IMR-90 (cell line): ENCODE results near the gene COL4A1. TPM values are rescaled to one million over a fixed set of nuclear protein-coding genes. Genes with fewer than 3 reads are reported as not detected.

Experiments
- ATAC-seq: fragments of 200-7000 bp; cut with Tn5 transposase; 2 replicates; pipeline ENCODE4 v1.9.1; 2020; ENCODE audit warnings: low read depth, mild to moderate bottlenecking, moderate library complexity
- BruUV-seq: library from RNA; stranded (reverse); fragments of 400-500 nt; replicated peaks from 2 replicates; lab custom pipeline; 2021; lab: Mats Ljungman, UMichigan
- CTCF ChIA-PET: fragments of 300-600 bp; formaldehyde crosslinking; extraction: SDS; loops from one replicate; lab custom pipeline; 2021; ENCODE audit warnings: antibody characterized with exemption; lab: Yijun Ruan, JAX
- POLR2A ChIA-PET: fragments of 300-600 bp; sonication (Branson Sonifier 250); formaldehyde crosslinking; loops from one replicate; lab custom pipeline; 2022; ENCODE audit warnings: antibody characterized with exemption; ENCODE audit not compliant: unreplicated experiment; lab: Charles Lee
- DNase-seq: peaks from one replicate; pipeline ENCODE4 v3.0.0; 2013
- H2AFZ ChIP-seq: replicated peaks from 2 replicates; pipeline ENCODE3; 2013; ENCODE audit warnings: low read length, mild to moderate bottlenecking; ENCODE audit not compliant: poor library complexity
- H2AK5ac ChIP-seq: 2 replicates; pipeline ENCODE4 v1.6.1; 2013; ENCODE audit warnings: low read depth, low read length, inconsistent platforms
- H2AK9ac ChIP-seq: replicated peaks from 2 replicates; pipeline ENCODE3; 2013; ENCODE audit warnings: mild to moderate bottlenecking, low read depth, low read length, moderate library complexity; ENCODE audit not compliant: poor library complexity
- H2BK120ac ChIP-seq: 2 replicates; pipeline ENCODE4 v1.6.1; 2013; ENCODE audit warnings: low read depth, low read length, inconsistent platforms
- H2BK15ac ChIP-seq: 3 replicates; pipeline ENCODE4 v1.6.1; 2013; ENCODE audit warnings: low read depth, low read length, inconsistent platforms
- H2BK20ac ChIP-seq: 2 replicates; pipeline ENCODE4 v1.6.1; 2013; ENCODE audit warnings: low read depth, mild to moderate bottlenecking, inconsistent platforms, low read length, moderate library complexity
- H2BK5ac ChIP-seq: 2 replicates; pipeline ENCODE4 v1.6.1; 2013; ENCODE audit warnings: mild to moderate bottlenecking, low read depth, low read length, inconsistent platforms; ENCODE audit not compliant: poor library complexity, severe bottlenecking
- H3K14ac ChIP-seq: replicated peaks from 2 replicates; pipeline ENCODE4 v1.6.1; 2013; ENCODE audit warnings: low read depth, low read length, inconsistent platforms
- H3K18ac ChIP-seq: 2 replicates; pipeline ENCODE4 v1.6.1; 2013; ENCODE audit warnings: low read depth, low read length, control low read depth
- H3K23ac ChIP-seq: 2 replicates; pipeline ENCODE4 v1.6.1; 2013; ENCODE audit warnings: low read depth, low read length, inconsistent platforms
- H3K27ac ChIP-seq: 2 replicates; pipeline ENCODE4 v1.5.1; 2013; ENCODE audit warnings: mild to moderate bottlenecking, control low read depth, low read length; ENCODE audit not compliant: insufficient read depth
- H3K27me3 ChIP-seq: 2 replicates; pipeline ENCODE4 v1.6.1; 2013; ENCODE audit warnings: low read length; ENCODE audit not compliant: control insufficient read depth, insufficient read depth
- H3K36me3 ChIP-seq: 2 replicates; pipeline ENCODE4 v1.6.1; 2013; ENCODE audit warnings: low read length, mixed read lengths; ENCODE audit not compliant: control insufficient read depth, insufficient read depth
- H3K4ac ChIP-seq: 2 replicates; pipeline ENCODE4 v1.6.1; 2013; ENCODE audit warnings: low read depth, low read length, inconsistent platforms
- H3K4me1 ChIP-seq: 2 replicates; pipeline ENCODE4 v1.6.1; 2013; ENCODE audit warnings: low read length, mixed read lengths; ENCODE audit not compliant: control insufficient read depth, insufficient read depth
- H3K4me2 ChIP-seq: 2 replicates; pipeline ENCODE4 v1.6.1; 2013; ENCODE audit warnings: low read depth, mild to moderate bottlenecking, control low read depth, low read length, moderate library complexity
- H3K4me3 ChIP-seq: 2 replicates; pipeline ENCODE4 v1.5.1; 2013; ENCODE audit warnings: low read depth, mild to moderate bottlenecking, control low read depth, low read length, moderate library complexity; ENCODE audit not compliant: insufficient read depth
- H3K56ac ChIP-seq: 2 replicates; pipeline ENCODE4 v1.6.1; 2013; ENCODE audit warnings: low read length, inconsistent platforms; ENCODE audit not compliant: insufficient read depth; ENCODE audit errors: extremely low read depth
- H3K79me1 ChIP-seq, 2 experiments: 2 replicates each; pipeline ENCODE4 v1.6.1; 2013; ENCODE audit warnings: low read length in 2 of 2, inconsistent platforms in 1 of 2, low read depth in 1 of 2
- H3K9ac ChIP-seq: 2 replicates; pipeline ENCODE4 v1.6.1; 2013; ENCODE audit warnings: low read depth, low read length, control low read depth
- H3K9me1 ChIP-seq: 2 replicates; pipeline ENCODE4 v1.6.1; 2013; ENCODE audit warnings: low read length, inconsistent platforms; ENCODE audit not compliant: insufficient read depth
- H3K9me3 ChIP-seq: 2 replicates; pipeline ENCODE4 v1.6.1; 2013; ENCODE audit warnings: low read length; ENCODE audit not compliant: control insufficient read depth, insufficient read depth
- H4K20me1 ChIP-seq: 2 replicates; pipeline ENCODE4 v1.6.1; 2013; ENCODE audit warnings: low read length, inconsistent platforms; ENCODE audit not compliant: insufficient read depth
- H4K5ac ChIP-seq: 2 replicates; pipeline ENCODE4 v1.6.1; 2013; ENCODE audit warnings: mild to moderate bottlenecking, low read depth, low read length, control low read depth
- H4K8ac ChIP-seq, 2 experiments: 2 replicates each; pipeline ENCODE4 v1.6.1; 2013; ENCODE audit warnings: low read depth in 2 of 2, low read length in 2 of 2, control low read depth in 1 of 2, inconsistent platforms in 1 of 2
- H4K91ac ChIP-seq: 2 replicates; pipeline ENCODE4 v1.6.1; 2013; ENCODE audit warnings: low read depth, low read length, inconsistent platforms; ENCODE audit not compliant: insufficient read depth
- BHLHE40 ChIP-seq: fragments of 150-350 bp; IDR thresholded peaks from 2 replicates; pipeline ENCODE4 v1.6.1; 2016; ENCODE audit warnings: mild to moderate bottlenecking, low read depth, low read length
- CEBPB ChIP-seq: IDR thresholded peaks from 2 replicates; pipeline ENCODE4 v1.6.1; 2012; ENCODE audit warnings: low read depth, low read length, improper control_type of control experiment
- CHD1 ChIP-seq: IDR thresholded peaks from 2 replicates; pipeline ENCODE4 v1.6.1; 2012; ENCODE audit warnings: low read depth, low read length, improper control_type of control experiment
- ELK1 ChIP-seq: fragments of 150-350 bp; IDR thresholded peaks from 2 replicates; pipeline ENCODE4 v1.6.1; 2016; ENCODE audit warnings: low read depth, mild to moderate bottlenecking, low read length, moderate library complexity, borderline replicate concordance
- FOS ChIP-seq: fragments of 150-350 bp; IDR thresholded peaks from 2 replicates; pipeline ENCODE4 v1.6.1; 2016; ENCODE audit warnings: low read depth, low read length
- MAFK ChIP-seq: IDR thresholded peaks from 2 replicates; pipeline ENCODE4 v1.6.1; 2012; ENCODE audit warnings: low read depth, low read length, improper control_type of control experiment
- MXI1 ChIP-seq: IDR thresholded peaks from 2 replicates; pipeline ENCODE4 v1.6.1; 2012; ENCODE audit warnings: low read depth, mild to moderate bottlenecking, low read length, moderate library complexity, borderline replicate concordance
- NFE2L2 ChIP-seq: fragments of 150-350 bp; IDR thresholded peaks from 2 replicates; pipeline ENCODE4 v1.6.1; 2016; ENCODE audit warnings: low read depth, mild to moderate bottlenecking, low read length
- POLR2A ChIP-seq: IDR thresholded peaks from 2 replicates; pipeline ENCODE4 v1.6.1; 2012; ENCODE audit warnings: mild to moderate bottlenecking, low read depth, low read length
- RAD21 ChIP-seq: IDR thresholded peaks from 2 replicates; pipeline ENCODE4 v1.6.1; 2012; ENCODE audit warnings: low read length, improper control_type of control experiment
- RCOR1 ChIP-seq: IDR thresholded peaks from 2 replicates; pipeline ENCODE4 v1.6.1; 2012; ENCODE audit warnings: mild to moderate bottlenecking, low read length, improper control_type of control experiment; ENCODE audit not compliant: insufficient replicate concordance
- RFX5 ChIP-seq: IDR thresholded peaks from 2 replicates; pipeline ENCODE4 v1.8.0; 2012; ENCODE audit warnings: low read depth, mild to moderate bottlenecking, low read length, moderate library complexity
- SMC3 ChIP-seq: fragments of 150-350 bp; IDR thresholded peaks from 2 replicates; pipeline ENCODE4 v1.6.1; 2016; ENCODE audit warnings: low read depth, mild to moderate bottlenecking, antibody characterized with exemption, low read length, moderate library complexity
- WGBS, 2 experiments: methylation state at CpG; one replicate each; pipeline versions ENCODE4 v1.1.5 to v1.1.7; 2013; ENCODE audit warnings: missing lambda C conversion rate in 2 of 2; ENCODE audit not compliant: insufficient read length in 1 of 2; ENCODE audit errors: extremely low coverage in 2 of 2; 5-methylcytosine and 5-hydroxymethylcytosine counted together
- dilution Hi-C: fragments of 300-500 bp; cut with HindIII; formaldehyde crosslinking; loops from one replicate; pipeline ENCODE4 v1.14.3; 2018; ENCODE audit warnings: low sequenced_read_pairs; ENCODE audit not compliant: unreplicated experiment
- in situ Hi-C: fragments of 300-500 bp; cut with MboI; formaldehyde crosslinking; loops from 3 replicates; pipeline ENCODE4 v1.14.3; 2019; ENCODE audit warnings: low sequenced_read_pairs, inconsistent platforms, mixed read lengths
- intact Hi-C: fragments of 100-400 bp; cut with micrococcal nuclease; formaldehyde crosslinking; loops from 2 replicates; pipeline ENCODE4 v1.10.0; 2022
- polyA plus RNA-seq, 3 experiments: library from polyadenylated mRNA; depleted of rRNA; stranded (reverse); fragments of >200 nt; gene quantifications; 2 replicates each; pipeline ENCODE4 v1.2.3, GENCODE V29; 2012; ENCODE audit warnings: low replicate concordance in 1 of 3
- total RNA-seq: library from RNA; depleted of rRNA; stranded (reverse); fragments of >200 nt; gene quantifications from 2 replicates; pipeline ENCODE4 v1.2.3, GENCODE V29; 2012
- TF ChIP-seq, protein P1 (sequence below): conservative IDR thresholded peaks from 2 replicates; pipeline ENCODE4 v1.5.1; 2012; ENCODE audit warnings: mild to moderate bottlenecking, low read depth, low read length, improper control_type of control experiment
- TF ChIP-seq, protein P2 (sequence below): fragments of 150-350 bp; IDR thresholded peaks from 2 replicates; pipeline ENCODE4 v1.6.1; 2017; ENCODE audit warnings: mild to moderate bottlenecking, antibody characterized with exemption, low read length, low read depth

Gene COL4A1
- total and polyA plus RNA-seq, 2 of the 4 experiments (the other 2 are of a cell fraction) = 230 to 337 TPM

GRCh38 chr13:110306340-110306959 lies 507 bp downstream of the COL4A1 start:
- H3K56ac ChIP-seq = peak overlapping the region; percentile 85
- no peaks in the 10 kb centered on the region for H3K9me3 ChIP-seq
- BruUV-seq = no TSS peak
- ChIA-PET POLR2A (interaction anchor here (0.6 to 1.6 kb wide), 12 partner anchors 17 to 104 kb away, joined by 3 to 9 read pairs (median 4); no protein-coding TSS in a partner anchor), CTCF (interaction anchor here (1.3 to 2.6 kb wide), 2 partner anchors 16 to 59 kb away, joined by 5 to 6 read pairs; no protein-coding TSS in a partner anchor)
- in situ Hi-C loops (no loop called here), intact Hi-C loops (loop anchor here (2.0 kb wide), 1 partner anchor 34 kb away; no protein-coding TSS in a partner anchor), dilution Hi-C loops (no loop called here)
- H3K27me3 ChIP-seq = no peaks in the 10 kb centered on the region
- H3K9ac ChIP-seq = peak overlapping the region; percentile 96
- H3K4me2 ChIP-seq = peak overlapping the region; percentile 86
- H3K4me1 ChIP-seq = peaks cover 32% of the 10 kb centered on the region
- peaks cover 36% of the 10 kb centered on the region for H3K36me3 ChIP-seq
- peak overlapping the region; percentile 96 for H3K14ac ChIP-seq
- DNase-seq (no peak), ATAC-seq (no peak)
- peak overlapping the region; percentile 84 for H3K4me3 ChIP-seq
- peak overlapping the region; percentile 53 to 60; a peak in 2 of 4 replicates for H4K8ac ChIP-seq
- 0% methylated on average over 29 of the region's 53 CpGs; no CpG with 5 or more reads in 1 of the 2 experiments for WGBS, 2 experiments
- H2BK120ac ChIP-seq = peak overlapping the region; percentile 63; the same call in 1 of the 2 replicates
- H4K5ac ChIP-seq = peak overlapping the region; percentile 42
- peaks cover 74% of the 10 kb centered on the region for H4K20me1 ChIP-seq
- peaks cover 37% of the 10 kb centered on the region for H3K9me1 ChIP-seq
- H3K18ac ChIP-seq = peak overlapping the region; percentile 64
- H2BK15ac ChIP-seq = no peak overlapping the region
- peak overlapping the region; percentile 78 for H3K27ac ChIP-seq
- H2AK9ac ChIP-seq = peak overlapping the region; percentile 93
- H3K23ac ChIP-seq = peak overlapping the region; percentile 93
- peaks cover 4 to 64% of the 10 kb centered on the region in 2 experiments; a peak in 2 of 4 replicates for H3K79me1 ChIP-seq
- H2AK5ac ChIP-seq = peak overlapping the region; percentile 5; the same call in 1 of the 2 replicates
- H2AFZ ChIP-seq = peak overlapping the region; percentile 82
- H2BK5ac ChIP-seq = peak overlapping the region; percentile 69
- H4K91ac ChIP-seq = peak overlapping the region; percentile 59
- H3K4ac ChIP-seq = peak overlapping the region; percentile 82
- no peak overlapping the region for H2BK20ac ChIP-seq
- TF ChIP-seq SMC3 (no peak), POLR2A (no peak), MAFK (no peak), RFX5 (no peak), MXI1 (no peak), FOS (no peak), BHLHE40 (no peak), RAD21 (no peak; the same call in 1 of the 2 replicates), ELK1 (no peak), NFE2L2 (no peak), RCOR1 (no peak), CHD1 (no peak; the same call in 1 of the 2 replicates), CEBPB (no peak)
- TF ChIP-seq, protein P1, sequence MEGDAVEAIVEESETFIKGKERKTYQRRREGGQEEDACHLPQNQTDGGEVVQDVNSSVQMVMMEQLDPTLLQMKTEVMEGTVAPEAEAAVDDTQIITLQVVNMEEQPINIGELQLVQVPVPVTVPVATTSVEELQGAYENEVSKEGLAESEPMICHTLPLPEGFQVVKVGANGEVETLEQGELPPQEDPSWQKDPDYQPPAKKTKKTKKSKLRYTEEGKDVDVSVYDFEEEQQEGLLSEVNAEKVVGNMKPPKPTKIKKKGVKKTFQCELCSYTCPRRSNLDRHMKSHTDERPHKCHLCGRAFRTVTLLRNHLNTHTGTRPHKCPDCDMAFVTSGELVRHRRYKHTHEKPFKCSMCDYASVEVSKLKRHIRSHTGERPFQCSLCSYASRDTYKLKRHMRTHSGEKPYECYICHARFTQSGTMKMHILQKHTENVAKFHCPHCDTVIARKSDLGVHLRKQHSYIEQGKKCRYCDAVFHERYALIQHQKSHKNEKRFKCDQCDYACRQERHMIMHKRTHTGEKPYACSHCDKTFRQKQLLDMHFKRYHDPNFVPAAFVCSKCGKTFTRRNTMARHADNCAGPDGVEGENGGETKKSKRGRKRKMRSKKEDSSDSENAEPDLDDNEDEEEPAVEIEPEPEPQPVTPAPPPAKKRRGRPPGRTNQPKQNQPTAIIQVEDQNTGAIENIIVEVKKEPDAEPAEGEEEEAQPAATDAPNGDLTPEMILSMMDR = no peak
- TF ChIP-seq, protein P2, sequence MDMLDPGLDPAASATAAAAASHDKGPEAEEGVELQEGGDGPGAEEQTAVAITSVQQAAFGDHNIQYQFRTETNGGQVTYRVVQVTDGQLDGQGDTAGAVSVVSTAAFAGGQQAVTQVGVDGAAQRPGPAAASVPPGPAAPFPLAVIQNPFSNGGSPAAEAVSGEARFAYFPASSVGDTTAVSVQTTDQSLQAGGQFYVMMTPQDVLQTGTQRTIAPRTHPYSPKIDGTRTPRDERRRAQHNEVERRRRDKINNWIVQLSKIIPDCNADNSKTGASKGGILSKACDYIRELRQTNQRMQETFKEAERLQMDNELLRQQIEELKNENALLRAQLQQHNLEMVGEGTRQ = no peak
